PC-9 (cell line): ENCODE measurements around the gene CLDN3. TPM values are rescaled to one million over a fixed set of nuclear protein-coding genes. Genes with fewer than 3 reads are reported as not detected.
"Not testable (repeated sequence)": the region's sequence is repeated elsewhere in the genome, so short reads cannot be mapped to it uniquely, and the experiment has no call there.

Source experiments
- BruUV-seq: library from RNA; stranded (reverse); fragments of 400-500 nt; replicated peaks from 2 replicates; lab custom pipeline; 2021; lab: Mats Ljungman, UMichigan
- CTCF ChIA-PET: fragments of 300-600 bp; sonication (Branson Sonifier 250); formaldehyde crosslinking; loops from one replicate; lab custom pipeline; 2022; ENCODE audit warnings: antibody characterized with exemption; lab: Charles Lee
- POLR2A ChIA-PET: fragments of 300-600 bp; sonication (Branson Sonifier 250); formaldehyde crosslinking; loops from one replicate; lab custom pipeline; 2022; ENCODE audit warnings: antibody characterized with exemption; ENCODE audit not compliant: unreplicated experiment; lab: Charles Lee
- DNase-seq, 2 experiments: peaks; one replicate each; pipeline versions ENCODE4 v3.0.0 to v3.0.0-alpha.2; 2015 to 2022; ENCODE audit warnings: mixed read lengths in 1 of 2
- H2AFZ ChIP-seq: fragments of 200-600 bp; sonication (generic); 2 replicates; pipeline ENCODE4 v1.8.1; 2017; ENCODE audit warnings: antibody characterized with exemption
- H3F3A ChIP-seq: fragments of 200-600 bp; sonication (generic); 2 replicates; pipeline ENCODE4 v1.8.1; 2017; ENCODE audit warnings: antibody characterized with exemption, mild to moderate bottlenecking, low read depth; ENCODE audit not compliant: insufficient read depth
- H3K27ac ChIP-seq: fragments of 200-600 bp; sonication (generic); 2 replicates; pipeline ENCODE4 v1.6.1; 2016; ENCODE audit warnings: mixed run types
- H3K27me3 ChIP-seq: fragments of 200-600 bp; sonication (generic); 2 replicates; pipeline ENCODE4 v1.6.1; 2016; ENCODE audit warnings: low read depth, mixed run types; ENCODE audit not compliant: insufficient read depth
- H3K36me3 ChIP-seq: fragments of 200-600 bp; sonication (generic); 2 replicates; pipeline ENCODE4 v1.6.1; 2016; ENCODE audit warnings: low read depth, mixed run types
- H3K4me1 ChIP-seq: fragments of 200-600 bp; sonication (generic); replicated peaks from 2 replicates; pipeline ENCODE4 v1.6.1; 2016; ENCODE audit warnings: mixed run types; ENCODE audit not compliant: insufficient read depth
- H3K4me2 ChIP-seq: fragments of 200-600 bp; sonication (generic); 2 replicates; pipeline ENCODE4 v1.6.1; 2017; ENCODE audit warnings: mixed run types
- H3K4me3 ChIP-seq: fragments of 200-600 bp; sonication (generic); 2 replicates; pipeline ENCODE4 v1.6.1; 2016; ENCODE audit warnings: mixed run types
- H3K79me2 ChIP-seq: fragments of 200-600 bp; sonication (generic); 2 replicates; pipeline ENCODE4 v1.6.1; 2017; ENCODE audit warnings: low read depth, mixed run types
- H3K9me2 ChIP-seq: fragments of 200-600 bp; sonication (generic); 2 replicates; pipeline ENCODE4 v1.8.1; 2017; ENCODE audit warnings: mild to moderate bottlenecking; ENCODE audit not compliant: insufficient read depth
- H3K9me3 ChIP-seq: fragments of 200-600 bp; sonication (generic); 2 replicates; pipeline ENCODE4 v1.8.1; 2016; ENCODE audit warnings: low read depth; ENCODE audit not compliant: insufficient read depth
- H4K20me1 ChIP-seq: fragments of 200-600 bp; sonication (generic); 2 replicates; pipeline ENCODE4 v1.8.1; 2017; ENCODE audit not compliant: insufficient read depth
- EZH2 ChIP-seq: fragments of 200-600 bp; sonication (generic); IDR thresholded peaks from 2 replicates; pipeline ENCODE4 v1.8.0; 2017; ENCODE audit warnings: antibody characterized with exemption, low read depth
- intact Hi-C: fragments of 100-400 bp; cut with micrococcal nuclease; formaldehyde crosslinking; loops from one replicate; pipeline ENCODE4 v1.10.0; 2022; ENCODE audit not compliant: unreplicated experiment
- total RNA-seq: library from RNA; stranded (reverse); gene quantifications from 2 replicates; pipeline ENCODE4 v1.2.3, GENCODE V29; 2021
- TF ChIP-seq, protein P1 (sequence below): fragments of 200-600 bp; sonication (generic); conservative IDR thresholded peaks from 2 replicates; pipeline ENCODE4 v1.6.1; 2017; ENCODE audit warnings: mixed run types, antibody characterized with exemption, mild to moderate bottlenecking, moderate library complexity

Gene CLDN3
- total RNA-seq, 1 experiment from 2014 or later: 31.3 TPM

DNA sequence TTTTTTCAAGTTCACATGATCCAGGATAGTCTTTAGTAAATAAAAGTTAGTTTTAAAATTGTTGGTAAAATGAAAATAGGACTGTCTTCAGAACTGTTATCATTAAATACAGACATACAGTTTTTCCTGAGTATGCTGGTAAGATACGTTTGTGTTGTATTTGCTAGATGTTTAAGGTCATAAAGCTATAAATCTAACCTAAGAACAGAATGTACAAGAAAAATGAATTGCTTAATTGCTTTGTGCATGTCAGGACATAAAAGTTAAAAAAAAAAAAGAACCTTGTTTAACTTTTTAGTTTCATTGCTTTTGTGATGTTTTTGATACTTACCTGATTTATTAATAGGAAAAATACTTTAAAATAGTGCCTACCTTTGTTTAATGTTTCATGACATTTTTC, 31.5 kb upstream of the CLDN3 start:
- Histone ChIP-seq H3K9me3 (no peaks in the 10 kb centered on the region), H3K79me2 (no peaks in the 10 kb centered on the region), H3F3A (peaks cover 24% of the 10 kb centered on the region), H3K4me1 (peaks cover 13% of the 10 kb centered on the region), H3K4me2 (no peak overlapping the region), H3K4me3 (no peak overlapping the region), H3K27me3 (no peaks in the 10 kb centered on the region), H3K36me3 (no peaks in the 10 kb centered on the region), H2AFZ (no peak overlapping the region), H4K20me1 (no peaks in the 10 kb centered on the region), H3K27ac (no peak overlapping the region), H3K9me2 (no peaks in the 10 kb centered on the region)
- CTCF ChIA-PET: no interaction called here
- DNase-seq: no peak
- TF ChIP-seq EZH2: no peak
- TF ChIP-seq, protein P1, sequence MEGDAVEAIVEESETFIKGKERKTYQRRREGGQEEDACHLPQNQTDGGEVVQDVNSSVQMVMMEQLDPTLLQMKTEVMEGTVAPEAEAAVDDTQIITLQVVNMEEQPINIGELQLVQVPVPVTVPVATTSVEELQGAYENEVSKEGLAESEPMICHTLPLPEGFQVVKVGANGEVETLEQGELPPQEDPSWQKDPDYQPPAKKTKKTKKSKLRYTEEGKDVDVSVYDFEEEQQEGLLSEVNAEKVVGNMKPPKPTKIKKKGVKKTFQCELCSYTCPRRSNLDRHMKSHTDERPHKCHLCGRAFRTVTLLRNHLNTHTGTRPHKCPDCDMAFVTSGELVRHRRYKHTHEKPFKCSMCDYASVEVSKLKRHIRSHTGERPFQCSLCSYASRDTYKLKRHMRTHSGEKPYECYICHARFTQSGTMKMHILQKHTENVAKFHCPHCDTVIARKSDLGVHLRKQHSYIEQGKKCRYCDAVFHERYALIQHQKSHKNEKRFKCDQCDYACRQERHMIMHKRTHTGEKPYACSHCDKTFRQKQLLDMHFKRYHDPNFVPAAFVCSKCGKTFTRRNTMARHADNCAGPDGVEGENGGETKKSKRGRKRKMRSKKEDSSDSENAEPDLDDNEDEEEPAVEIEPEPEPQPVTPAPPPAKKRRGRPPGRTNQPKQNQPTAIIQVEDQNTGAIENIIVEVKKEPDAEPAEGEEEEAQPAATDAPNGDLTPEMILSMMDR: no peak
- intact Hi-C loops: no loop called here
- POLR2A ChIA-PET: no interaction called here
- BruUV-seq: no TSS peak

DNA sequence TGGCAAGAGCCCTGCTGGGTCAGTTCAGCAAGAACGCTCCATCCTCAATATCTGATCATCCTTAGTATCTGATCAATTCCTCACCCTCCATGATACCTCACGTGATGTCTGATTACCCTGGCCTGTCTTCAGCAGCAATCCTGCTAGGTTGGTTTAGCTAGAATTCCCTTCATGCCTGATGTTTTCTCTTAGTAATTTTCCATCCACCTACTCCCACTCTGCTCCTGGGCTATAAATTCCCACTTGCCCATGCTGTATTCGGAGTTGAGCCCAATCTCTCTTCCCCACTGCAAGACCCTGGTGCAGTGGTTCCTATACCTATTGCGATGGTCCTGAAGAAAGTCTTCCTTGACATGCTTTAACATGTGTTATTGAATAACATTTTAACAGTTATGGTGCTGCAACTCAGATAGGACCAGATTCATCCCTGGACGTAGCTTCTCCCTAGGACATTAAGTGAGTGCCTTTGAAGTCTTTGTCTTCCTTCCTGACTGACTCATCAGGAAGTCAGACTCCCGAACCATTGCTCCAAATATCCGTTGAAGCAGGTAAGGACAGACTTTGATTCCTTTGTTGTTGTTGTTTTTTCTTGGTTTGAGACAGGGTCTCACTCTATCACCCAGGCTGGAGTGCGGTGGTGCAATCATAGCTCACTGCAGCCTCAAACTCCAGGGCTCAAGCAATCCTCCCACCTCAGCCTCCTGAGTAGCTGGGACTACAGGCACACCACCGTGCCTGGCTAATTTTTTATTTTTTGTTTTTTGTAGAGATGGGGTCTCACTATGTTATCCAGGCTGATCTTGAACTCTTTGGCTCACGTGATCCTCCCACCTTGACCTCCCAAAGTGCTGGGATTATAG, 29.4 kb upstream of the CLDN3 start:
- Histone ChIP-seq H3K36me3 (no peaks in the 10 kb centered on the region), H3K4me2 (peak overlapping the region; percentile 47), H2AFZ (no peak overlapping the region), H3K9me2 (no peaks in the 10 kb centered on the region), H3K9me3 (no peaks in the 10 kb centered on the region), H3F3A (peaks cover 22% of the 10 kb centered on the region), H3K4me3 (no peak overlapping the region), H4K20me1 (no peaks in the 10 kb centered on the region), H3K27ac (peak overlapping the region; percentile 52), H3K79me2 (no peaks in the 10 kb centered on the region), H3K4me1 (peaks cover 16% of the 10 kb centered on the region), H3K27me3 (no peaks in the 10 kb centered on the region)
- intact Hi-C loops: no loop called here
- BruUV-seq: no TSS peak
- peak in 1 of 2 experiments; percentile 46 for DNase-seq
- POLR2A ChIA-PET: interaction anchor here (0.5 to 1.0 kb wide), 5 partner anchors 12 to 69 kb away, joined by 3 to 7 read pairs (median 5); partner anchors contain the start of genes CLDN3 and CLDN4
- CTCF ChIA-PET: interaction anchor here (0.7 kb wide), 2 partner anchors 59 to 271 kb away, joined by 4 read pairs; no protein-coding TSS in a partner anchor
- no peak for TF ChIP-seq EZH2
- TF ChIP-seq, protein P1: no peak

DNA sequence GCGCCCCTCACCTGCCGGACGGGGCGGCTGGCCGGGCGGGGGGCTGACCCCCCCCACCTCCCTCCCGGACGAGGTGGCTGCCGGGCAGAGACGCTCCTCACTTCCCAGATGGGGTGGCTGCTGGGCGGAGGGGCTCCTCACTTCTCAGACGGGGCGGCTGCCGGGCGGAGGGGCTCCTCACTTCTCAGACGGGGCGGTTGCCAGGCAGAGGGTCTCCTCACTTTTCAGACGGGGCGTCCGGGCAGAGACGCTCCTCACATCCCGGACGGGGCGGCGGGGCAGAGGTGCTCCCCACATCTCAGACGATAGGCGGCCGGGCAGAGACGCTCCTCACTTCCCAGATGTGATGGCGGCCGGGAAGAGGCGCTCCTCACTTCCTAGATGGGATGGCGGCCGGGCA, 27.1 kb upstream of the CLDN3 start:
- not testable (repeated sequence) for H3K27me3 ChIP-seq, BruUV-seq
- peaks cover 38% of the 10 kb centered on the region for H3K4me1 ChIP-seq

DNA sequence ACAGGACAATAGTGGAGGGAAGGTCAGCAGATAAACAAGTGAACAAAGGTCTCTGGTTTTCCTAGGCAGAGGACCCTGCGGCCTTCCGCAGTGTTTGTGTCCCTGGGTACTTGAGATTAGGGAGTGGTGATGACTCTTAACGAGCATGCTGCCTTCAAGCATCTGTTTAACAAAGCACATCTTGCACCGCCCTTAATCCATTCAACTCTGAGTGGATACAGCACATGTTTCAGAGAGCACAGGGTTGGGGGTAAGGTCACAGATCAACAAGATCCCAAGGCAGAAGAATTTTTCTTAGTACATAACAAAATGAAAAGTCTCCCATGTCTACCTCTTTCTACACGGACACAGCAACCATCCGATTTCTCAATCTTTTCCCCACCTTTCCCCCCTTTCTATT, 26.6 kb upstream of the CLDN3 start:
- H3K79me2 ChIP-seq, H3K9me2 ChIP-seq, DNase-seq, H3K27ac ChIP-seq, H4K20me1 ChIP-seq, H3K4me3 ChIP-seq, intact Hi-C loops, POLR2A ChIA-PET, H3K27me3 ChIP-seq, H3K9me3 ChIP-seq, BruUV-seq, H3K4me2 ChIP-seq, H2AFZ ChIP-seq, H3K36me3 ChIP-seq: not testable (repeated sequence)
- peaks cover 44% of the 10 kb centered on the region for H3F3A ChIP-seq
- H3K4me1 ChIP-seq: peaks cover 41% of the 10 kb centered on the region
- CTCF ChIA-PET: interaction anchor here (0.7 kb wide), 1 partner anchor 39 kb away, joined by 3 read pairs; no protein-coding TSS in a partner anchor

More for the DNA sequence above, 27.1 kb upstream of the CLDN3 start:
- H3K36me3 ChIP-seq, POLR2A ChIA-PET, H2AFZ ChIP-seq, H3K79me2 ChIP-seq, H4K20me1 ChIP-seq, H3K4me3 ChIP-seq, H3K9me2 ChIP-seq, H3K4me2 ChIP-seq, H3K27ac ChIP-seq, intact Hi-C loops, H3K9me3 ChIP-seq, DNase-seq: not testable (repeated sequence)
- H3F3A ChIP-seq: peaks cover 42% of the 10 kb centered on the region
- CTCF ChIA-PET: interaction anchor here (0.7 kb wide), 2 partner anchors 25 to 40 kb away, joined by 3 to 4 read pairs; no protein-coding TSS in a partner anchor

DNA sequence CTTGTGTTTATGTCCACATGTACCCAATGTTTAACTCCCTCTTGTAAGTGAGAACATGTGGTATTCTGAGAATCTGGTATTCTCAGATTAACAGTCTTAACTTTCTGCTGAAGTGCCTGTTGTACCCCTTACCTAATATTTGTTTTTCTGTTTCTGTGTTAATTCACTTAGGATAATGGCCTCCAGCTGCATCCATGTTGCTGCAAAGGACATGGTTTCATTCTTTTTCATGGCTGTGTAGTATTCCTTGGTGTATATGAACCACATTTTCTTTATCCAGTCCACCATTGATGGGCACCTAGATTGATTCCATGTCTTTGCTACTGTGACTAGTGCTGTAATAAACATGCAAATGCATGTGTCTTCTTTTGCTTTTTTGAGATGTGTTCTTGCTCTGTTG, 25.1 kb upstream of the CLDN3 start:
- CTCF ChIA-PET, H3K36me3 ChIP-seq, H3K4me2 ChIP-seq, H2AFZ ChIP-seq, H3K9me2 ChIP-seq, H3K4me3 ChIP-seq, H3K79me2 ChIP-seq, BruUV-seq, H4K20me1 ChIP-seq, POLR2A ChIA-PET, DNase-seq, intact Hi-C loops, H3K27me3 ChIP-seq, H3K9me3 ChIP-seq: not testable (repeated sequence)
- peaks cover 44% of the 10 kb centered on the region for H3F3A ChIP-seq
- H3K27ac ChIP-seq: peak overlapping the region; percentile 80
- peaks cover 41% of the 10 kb centered on the region for H3K4me1 ChIP-seq
